ENCODE results near the gene GHRH. TPM values are rescaled to one million over a fixed set of nuclear protein-coding genes. Genes with fewer than 3 reads are reported as not detected.

Gene GHRH
- total and polyA plus RNA-seq, 11 donors: not detected

DNA sequence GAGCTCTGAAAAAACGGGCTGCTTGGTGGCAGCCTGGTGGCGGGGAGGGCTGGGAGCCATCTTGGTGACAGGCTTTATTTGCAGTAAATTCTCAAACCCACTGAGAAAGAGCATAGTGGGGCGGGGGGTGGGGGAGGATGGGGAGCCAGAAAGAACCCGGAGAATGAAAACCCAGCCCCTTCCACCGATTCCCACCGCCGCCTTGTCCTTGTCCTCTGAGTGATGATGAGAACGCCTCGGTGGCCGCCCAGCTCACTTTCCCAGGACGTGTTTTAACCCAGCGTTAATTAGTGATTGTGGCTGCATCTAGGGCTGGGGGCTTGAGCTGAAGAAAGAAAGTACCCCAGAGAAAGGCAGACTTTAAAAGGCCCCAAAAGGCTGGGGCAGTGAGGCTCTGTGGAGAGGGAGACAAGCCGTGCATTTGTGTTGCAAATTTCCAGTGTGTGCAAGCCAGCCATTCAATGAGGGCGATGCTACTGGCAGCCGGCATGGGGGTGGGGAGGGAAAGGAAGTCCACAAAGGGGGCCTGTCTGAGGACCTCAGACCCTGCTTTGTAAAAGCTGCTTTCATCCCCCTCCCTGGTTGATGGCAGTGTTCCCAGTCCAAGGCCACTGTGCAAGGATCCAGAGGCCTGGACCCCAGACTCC, 6.2 kb upstream of the GHRH start:
- 56 to 66% (median 60%) methylated on average over 15 of the region's 15 CpGs for WGBS, 4 donors
- no peak for DNase-seq

DNA sequence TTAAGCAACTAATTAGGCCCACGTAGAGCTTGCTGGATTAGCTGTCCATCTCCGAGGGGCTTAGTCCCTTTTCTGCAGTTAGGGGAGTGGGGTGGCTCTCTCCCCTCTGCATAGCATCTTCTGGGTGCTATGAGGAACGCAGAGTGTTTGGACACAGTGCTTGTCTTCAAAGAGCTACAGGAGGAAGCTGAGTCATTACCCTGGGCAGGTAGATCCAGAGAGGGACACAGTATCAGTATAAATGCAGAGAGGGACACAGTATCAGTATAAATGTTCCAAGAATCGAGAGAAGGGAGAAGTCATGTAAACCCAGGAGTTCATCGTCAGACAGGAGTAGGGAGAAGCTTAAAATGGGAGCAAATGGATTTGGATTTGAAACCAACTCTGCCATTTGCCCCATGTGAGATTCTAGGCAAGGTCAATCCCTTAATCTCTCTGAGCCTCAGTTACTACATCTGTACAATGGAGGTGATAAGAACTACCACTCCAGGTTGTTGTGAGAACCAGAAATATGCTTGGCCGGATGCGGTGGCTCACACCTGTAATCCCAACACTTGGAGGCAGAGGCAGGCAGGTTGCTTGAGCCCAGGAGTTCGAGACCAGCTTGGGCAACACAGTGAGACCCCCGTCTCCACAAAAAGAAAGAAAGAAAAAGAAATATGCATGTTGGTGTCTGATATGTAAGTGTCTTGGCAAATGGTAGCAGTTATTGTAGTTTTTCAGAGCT, 5.5 kb upstream of the GHRH start:
- ATAC-seq: no peak
- H3K4me1 ChIP-seq: peaks cover 0 to 10% (median 0%) of the 10 kb centered on the region in 12 donors
- H3K27ac ChIP-seq: no peak overlapping the region
- WGBS, 4 donors: 76 to 88% (median 81%) methylated on average over 9 of the region's 9 CpGs
- TF ChIP-seq, protein P1, sequence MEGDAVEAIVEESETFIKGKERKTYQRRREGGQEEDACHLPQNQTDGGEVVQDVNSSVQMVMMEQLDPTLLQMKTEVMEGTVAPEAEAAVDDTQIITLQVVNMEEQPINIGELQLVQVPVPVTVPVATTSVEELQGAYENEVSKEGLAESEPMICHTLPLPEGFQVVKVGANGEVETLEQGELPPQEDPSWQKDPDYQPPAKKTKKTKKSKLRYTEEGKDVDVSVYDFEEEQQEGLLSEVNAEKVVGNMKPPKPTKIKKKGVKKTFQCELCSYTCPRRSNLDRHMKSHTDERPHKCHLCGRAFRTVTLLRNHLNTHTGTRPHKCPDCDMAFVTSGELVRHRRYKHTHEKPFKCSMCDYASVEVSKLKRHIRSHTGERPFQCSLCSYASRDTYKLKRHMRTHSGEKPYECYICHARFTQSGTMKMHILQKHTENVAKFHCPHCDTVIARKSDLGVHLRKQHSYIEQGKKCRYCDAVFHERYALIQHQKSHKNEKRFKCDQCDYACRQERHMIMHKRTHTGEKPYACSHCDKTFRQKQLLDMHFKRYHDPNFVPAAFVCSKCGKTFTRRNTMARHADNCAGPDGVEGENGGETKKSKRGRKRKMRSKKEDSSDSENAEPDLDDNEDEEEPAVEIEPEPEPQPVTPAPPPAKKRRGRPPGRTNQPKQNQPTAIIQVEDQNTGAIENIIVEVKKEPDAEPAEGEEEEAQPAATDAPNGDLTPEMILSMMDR (IDR thresholded peaks at IDR 0.05): no peak
- no peak for TF ChIP-seq POLR2A (IDR thresholded peaks at IDR 0.05)
- DNase-seq: no peak
- no peak overlapping the region for H3K4me3 ChIP-seq
- H3K27me3 ChIP-seq: peaks cover 0 to 8% (median 0%) of the 10 kb centered on the region in 9 donors
- intact Hi-C loops (cut with DNase I): loop anchor here in 1 of 10 donors (5.0 kb wide), 1 partner anchor 115 kb away; no protein-coding TSS in a partner anchor
- H3K9me3 ChIP-seq: no peaks in the 10 kb centered on the region
- H3K36me3 ChIP-seq: no peaks in the 10 kb centered on the region

More for the DNA sequence above, 6.2 kb upstream of the GHRH start:
- Histone ChIP-seq H3K9me3 (no peaks in the 10 kb centered on the region), H3K27me3 (peaks cover 0 to 4% (median 0%) of the 10 kb centered on the region in 9 donors), H3K4me3 (no peak overlapping the region), H3K36me3 (no peaks in the 10 kb centered on the region), H3K27ac (no peak overlapping the region), H3K4me1 (peaks cover 0 to 10% (median 0%) of the 10 kb centered on the region in 12 donors)
- no peak for ATAC-seq
- no peak for TF ChIP-seq POLR2A (IDR thresholded peaks at IDR 0.05)
- TF ChIP-seq, protein P1 (IDR thresholded peaks at IDR 0.05): no peak
- intact Hi-C loops (cut with DNase I): loop anchor here in 5 of 10 donors (2.0 to 5.0 kb wide), 4 partner anchors 67 to 267 kb away; no protein-coding TSS in a partner anchor

DNA sequence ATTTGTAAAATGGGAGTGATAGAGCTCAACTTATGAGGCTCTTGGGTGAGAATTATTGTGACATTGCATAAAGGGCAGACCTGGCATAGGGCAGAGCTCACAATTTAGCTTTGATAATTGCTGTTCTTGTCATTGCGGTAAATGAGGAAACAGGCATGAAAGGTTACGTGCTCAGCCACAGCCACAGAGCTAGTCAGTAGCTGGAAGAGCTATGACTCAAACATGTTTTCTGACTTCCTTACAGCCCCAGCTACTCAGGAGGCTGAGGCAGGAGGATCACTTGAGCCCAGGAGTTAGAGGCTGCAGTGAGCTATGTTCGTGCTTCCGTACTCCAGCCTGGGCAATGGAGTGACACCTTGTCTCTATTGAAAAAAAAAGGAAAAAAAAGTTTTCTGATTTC, 3.5 kb upstream of the GHRH start:
- WGBS, 4 donors: 90 to 95% (median 94%) methylated on average over 4 of the region's 4 CpGs
- Histone ChIP-seq H3K4me1 (peaks cover 0 to 4% (median 0%) of the 10 kb centered on the region in 12 donors), H3K36me3 (no peaks in the 10 kb centered on the region), H3K9me3 (no peaks in the 10 kb centered on the region), H3K27ac (no peak overlapping the region), H3K4me3 (no peak overlapping the region), H3K27me3 (peaks cover 0 to 23% (median 3%) of the 10 kb centered on the region in 9 donors)
- TF ChIP-seq POLR2A (IDR thresholded peaks at IDR 0.05): no peak
- TF ChIP-seq, protein P1 (IDR thresholded peaks at IDR 0.05): no peak
- intact Hi-C loops (cut with DNase I): loop anchor here in 1 of 10 donors (5.0 kb wide), 1 partner anchor 117 kb away; no protein-coding TSS in a partner anchor
- ATAC-seq (no peak), DNase-seq (no peak)

DNA sequence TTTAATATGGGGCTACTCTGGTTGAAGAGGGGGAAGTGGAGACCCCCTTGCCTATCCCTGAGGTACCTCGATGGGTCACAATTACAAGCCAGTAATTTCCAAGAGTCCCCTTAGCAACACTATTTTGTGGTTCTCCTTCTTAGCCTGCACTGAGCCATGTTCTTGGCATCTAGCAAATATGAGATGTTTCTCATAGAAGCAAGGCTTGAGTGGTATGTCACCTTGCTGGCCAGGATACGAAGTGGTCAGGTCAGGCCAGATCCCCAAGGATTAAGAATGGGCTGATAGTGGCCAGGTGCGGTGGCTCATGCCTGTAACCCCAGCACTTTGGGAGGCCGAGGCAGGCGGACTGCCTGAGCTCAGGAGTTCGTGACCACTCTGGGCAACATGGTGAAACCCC, 2.1 kb upstream of the GHRH start:
- intact Hi-C loops (cut with DNase I): no loop called here
- H3K36me3 ChIP-seq: no peaks in the 10 kb centered on the region
- no peak overlapping the region for H3K27ac ChIP-seq
- DNase-seq (no peak), ATAC-seq (no peak)
- peaks cover 0 to 24% (median 3%) of the 10 kb centered on the region in 9 donors for H3K27me3 ChIP-seq
- WGBS, 4 donors: 78 to 89% (median 88%) methylated on average over 6 of the region's 6 CpGs
- H3K4me3 ChIP-seq: no peak overlapping the region
- no peak for TF ChIP-seq POLR2A (IDR thresholded peaks at IDR 0.05)
- TF ChIP-seq, protein P1 (IDR thresholded peaks at IDR 0.05): no peak
- no peaks in the 10 kb centered on the region for H3K9me3 ChIP-seq
- no peaks in the 10 kb centered on the region for H3K4me1 ChIP-seq
